Middle frontal gyrus (tissue), 1 donor: ENCODE measurements around the gene MAGI2.

Experiments
- DNase-seq: peaks from one replicate; pipeline ENCODE4 v3.0.0-alpha.2; 2015; ENCODE audit warnings: low spot score; ENCODE audit errors: extremely low spot score

Gene MAGI2

DNA sequence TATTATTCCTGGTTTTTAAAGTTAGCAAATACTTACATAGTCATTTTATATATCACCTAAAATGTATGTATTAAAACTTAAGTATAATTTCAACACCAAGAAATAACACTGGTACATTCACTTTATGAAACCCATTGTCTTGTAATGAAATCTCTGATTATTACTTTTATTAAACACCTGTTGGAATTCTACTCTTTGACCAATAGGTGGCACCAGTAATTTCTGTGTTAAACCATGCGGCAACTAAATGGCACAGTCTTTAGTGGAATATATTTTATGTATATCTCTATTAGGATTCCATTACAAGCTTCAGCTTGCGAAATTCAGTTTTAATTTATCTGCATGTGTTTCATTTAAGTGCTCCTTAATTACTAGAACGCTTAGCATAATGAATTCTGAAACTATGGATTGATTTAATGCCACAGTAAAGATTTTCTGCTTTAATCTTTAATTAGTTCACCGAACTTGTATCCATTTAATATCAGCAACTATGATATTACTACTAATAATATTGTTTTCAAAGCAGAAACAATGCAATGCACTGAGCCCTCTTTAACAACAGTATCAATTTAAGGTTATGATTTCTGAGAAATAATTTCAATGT, 181.3 kb downstream of the MAGI2 start:
- no peak for DNase-seq

- DNase-seq, result no peak
Measured at GRCh38 chr7:79268730-79269129, 184.7 kb downstream of the MAGI2 start.

- no peak for DNase-seq
Measured at GRCh38 chr7:79258826-79259225, 194.6 kb downstream of the MAGI2 start.

DNA sequence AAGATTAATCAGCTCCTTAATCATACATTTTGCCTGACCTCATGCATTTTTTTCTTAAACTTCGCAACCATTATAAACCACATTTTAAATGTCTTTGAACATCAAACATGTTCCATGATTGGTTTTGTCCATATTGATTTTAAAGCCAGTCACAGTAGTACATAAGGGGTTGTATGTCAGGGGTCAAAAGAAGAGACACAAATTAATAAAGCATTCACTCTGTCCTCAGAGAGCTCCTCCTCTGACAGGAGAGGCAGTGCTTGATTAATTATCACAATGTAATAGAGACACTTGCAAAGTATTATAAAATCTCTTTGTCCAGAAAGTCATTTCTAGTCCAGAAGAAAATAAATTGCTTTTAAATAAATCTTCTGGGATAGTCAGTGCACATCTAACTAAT, 195.5 kb downstream of the MAGI2 start:
- no peak for DNase-seq

DNA sequence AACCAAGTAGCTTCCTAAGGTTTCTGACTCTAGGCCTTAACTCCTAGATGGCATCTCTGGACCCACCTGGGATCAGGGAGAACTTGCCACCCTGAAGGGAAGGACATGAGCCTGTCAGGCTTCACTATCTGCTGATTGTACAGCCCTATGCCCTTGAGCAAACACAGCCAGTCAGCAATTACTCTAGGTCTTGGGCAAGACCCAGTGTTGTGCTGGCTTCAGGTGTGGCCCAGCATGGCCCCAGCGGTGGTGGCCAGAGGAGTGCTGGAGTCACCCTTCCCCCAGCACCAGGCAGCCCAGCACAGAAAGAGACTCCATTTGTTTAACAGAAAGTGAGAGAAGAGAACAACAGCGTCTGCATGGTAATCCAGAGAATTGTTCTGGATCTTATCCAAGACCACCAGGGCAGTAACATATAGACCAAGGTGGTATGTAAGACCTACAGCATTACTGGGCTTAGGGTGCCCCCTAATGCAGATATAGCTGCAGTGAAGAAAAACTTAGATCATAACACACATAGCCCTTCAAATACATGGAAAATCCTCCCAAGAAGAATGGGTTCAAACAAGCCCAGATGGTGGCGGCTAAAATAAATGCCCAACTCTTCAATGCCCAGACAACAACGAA, 207.7 kb downstream of the MAGI2 start:
- DNase-seq, result no peak

- DNase-seq, result no peak
Measured at GRCh38 chr7:79244482-79244881, 209.0 kb downstream of the MAGI2 start.

GRCh38 chr7:79241288-79242060, 212.0 kb downstream of the MAGI2 start:
- no peak for DNase-seq

DNA sequence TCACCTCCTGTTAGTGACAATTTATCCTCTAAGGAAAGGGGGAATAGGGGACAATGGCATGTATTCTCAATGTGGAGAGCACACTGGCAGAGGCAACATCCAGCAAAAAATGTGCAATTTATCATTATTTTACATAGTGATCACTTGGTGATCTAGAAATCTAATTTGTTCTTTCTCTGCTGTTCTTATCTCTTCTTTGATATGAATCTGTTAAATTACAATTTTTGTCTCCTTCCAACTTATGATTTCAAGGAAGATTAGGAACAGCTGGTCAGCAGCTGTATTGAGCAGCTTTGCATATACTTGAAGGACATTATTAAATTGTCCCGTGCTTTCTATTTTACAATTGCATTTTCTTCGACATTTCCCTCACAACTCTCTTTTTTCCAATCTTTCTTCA, 213.1 kb downstream of the MAGI2 start:
- no peak for DNase-seq

GRCh38 chr7:79236352-79237028, 217.0 kb downstream of the MAGI2 start:
- no peak for DNase-seq

GRCh38 chr7:79227044-79227443, 226.4 kb downstream of the MAGI2 start:
- DNase-seq, result no peak

DNA sequence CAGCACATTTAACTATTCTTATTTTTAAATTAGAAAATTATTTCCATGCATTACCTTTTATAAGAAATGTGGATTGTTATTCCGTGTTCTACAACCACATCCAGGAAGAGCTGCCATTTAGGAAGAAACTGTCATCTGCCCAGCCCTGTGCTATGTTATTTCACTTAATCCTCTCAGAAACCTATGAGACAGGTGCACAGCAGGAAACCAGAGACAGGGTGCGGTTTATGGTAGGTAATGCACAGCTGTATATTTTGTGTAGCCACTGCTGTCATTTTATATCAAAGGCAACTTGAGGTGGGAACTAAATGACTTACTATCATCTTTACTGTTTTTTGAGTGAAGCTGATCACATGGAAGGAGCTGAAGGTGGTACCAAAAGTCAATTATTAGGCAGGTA, 232.3 kb downstream of the MAGI2 start:
- DNase-seq, result no peak

DNA sequence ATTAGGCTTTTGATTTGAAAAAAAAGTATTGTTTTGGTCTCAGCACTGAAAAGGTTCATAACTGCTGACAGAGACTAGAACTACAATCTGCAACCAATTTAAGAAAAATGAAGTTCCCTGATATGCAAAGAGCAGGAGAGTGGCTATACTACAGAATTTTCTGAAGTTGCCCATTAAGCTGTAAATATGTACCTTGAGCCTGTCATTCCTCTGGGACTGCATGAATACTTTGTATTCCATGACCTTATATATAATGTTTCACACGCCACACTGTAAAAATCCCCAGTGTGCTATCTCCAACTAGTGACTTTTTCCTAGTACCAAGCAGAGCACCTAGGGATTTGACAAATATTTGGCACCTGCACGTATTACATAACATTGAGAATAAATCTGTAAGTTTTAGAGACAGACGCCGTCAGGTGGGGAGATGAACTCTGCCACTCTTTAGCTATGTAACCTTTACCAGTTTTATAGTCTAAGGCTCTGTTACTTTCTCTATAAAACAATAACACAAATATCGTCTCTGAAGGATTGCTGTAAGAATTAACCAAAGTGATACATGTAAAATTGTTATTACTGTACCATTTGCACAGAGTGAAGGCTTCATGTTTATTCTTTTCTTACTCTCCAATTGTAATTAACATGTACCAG, 235.4 kb downstream of the MAGI2 start:
- DNase-seq, result no peak

DNA sequence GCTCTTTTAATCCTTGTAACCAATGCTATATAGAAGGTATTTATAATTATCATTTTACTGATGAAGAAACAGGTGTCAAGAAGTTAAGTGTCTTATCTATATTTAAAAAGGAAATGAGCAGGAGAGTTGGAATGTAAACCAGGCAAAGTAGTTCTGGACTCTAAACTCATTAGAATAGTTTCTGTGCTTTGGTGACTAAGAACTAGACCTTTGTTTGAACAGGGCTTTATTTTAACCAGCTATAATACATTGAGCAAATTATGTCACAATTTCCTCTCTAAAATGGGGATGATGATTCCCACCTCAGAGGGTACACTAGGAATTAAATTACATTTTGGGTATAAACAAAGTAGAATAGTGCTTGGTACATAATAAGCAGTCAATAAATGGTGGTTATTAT, 236.0 kb downstream of the MAGI2 start:
- no peak for DNase-seq

GRCh38 chr7:79216236-79216635, 237.2 kb downstream of the MAGI2 start:
- no peak for DNase-seq

- no peak for DNase-seq
Measured at GRCh38 chr7:79212334-79212733, 241.1 kb downstream of the MAGI2 start.

DNA sequence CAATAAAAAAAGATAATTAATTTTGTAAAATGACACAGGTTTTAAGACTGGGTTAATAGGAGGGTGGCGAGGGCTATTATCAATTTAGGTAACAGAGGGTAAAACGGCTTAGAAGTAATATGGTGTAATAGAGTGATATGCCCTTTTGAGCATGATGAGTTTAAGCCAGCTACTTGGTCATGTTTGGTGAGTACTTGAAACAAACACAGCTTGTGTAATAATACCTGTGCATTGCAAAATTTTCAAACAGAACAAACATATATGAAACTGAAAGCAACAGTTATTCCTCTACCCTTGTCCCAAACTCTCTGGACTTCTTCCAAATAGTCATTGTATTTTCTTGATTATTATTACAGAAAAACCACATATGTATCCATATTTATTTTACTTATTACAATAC, 241.7 kb downstream of the MAGI2 start:
- no peak for DNase-seq

DNA sequence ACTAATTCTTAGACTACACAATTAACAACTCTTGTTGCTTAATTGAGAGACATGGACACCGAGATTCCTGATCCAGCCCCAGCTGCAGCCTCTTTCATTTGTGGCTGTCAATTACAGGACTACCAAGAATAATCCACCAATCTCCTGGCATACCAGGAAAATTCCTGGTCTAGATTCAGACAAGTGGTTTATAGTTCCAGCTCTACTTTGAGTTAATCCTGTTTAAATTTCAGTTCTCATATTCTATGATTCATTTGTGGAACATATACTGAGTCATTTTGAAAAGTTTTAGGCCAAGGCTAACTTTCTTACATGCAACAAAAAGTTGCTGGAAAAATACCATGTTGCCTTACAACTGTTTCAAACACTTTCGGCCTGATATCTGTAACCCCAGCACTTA, 253.5 kb downstream of the MAGI2 start:
- DNase-seq, result no peak

DNA sequence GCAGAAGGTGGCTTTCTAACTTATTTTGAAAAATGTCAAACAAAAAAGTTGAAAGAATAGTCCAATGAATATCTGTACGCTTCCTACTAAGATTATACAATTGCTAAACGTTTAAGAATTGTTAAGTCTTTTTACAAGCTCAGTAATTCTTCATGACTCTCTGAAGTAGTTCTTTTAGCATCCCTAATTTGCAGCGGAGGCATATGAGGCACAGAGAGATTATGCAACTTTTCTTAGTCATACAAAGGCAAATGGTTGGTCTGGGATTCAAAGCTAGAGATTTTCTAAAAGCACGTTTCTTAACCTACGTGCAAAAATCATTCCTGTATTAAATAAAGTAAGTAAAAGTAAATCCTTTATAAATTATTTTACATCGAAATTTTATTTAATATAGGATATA, 254.2 kb downstream of the MAGI2 start:
- no peak for DNase-seq

DNA sequence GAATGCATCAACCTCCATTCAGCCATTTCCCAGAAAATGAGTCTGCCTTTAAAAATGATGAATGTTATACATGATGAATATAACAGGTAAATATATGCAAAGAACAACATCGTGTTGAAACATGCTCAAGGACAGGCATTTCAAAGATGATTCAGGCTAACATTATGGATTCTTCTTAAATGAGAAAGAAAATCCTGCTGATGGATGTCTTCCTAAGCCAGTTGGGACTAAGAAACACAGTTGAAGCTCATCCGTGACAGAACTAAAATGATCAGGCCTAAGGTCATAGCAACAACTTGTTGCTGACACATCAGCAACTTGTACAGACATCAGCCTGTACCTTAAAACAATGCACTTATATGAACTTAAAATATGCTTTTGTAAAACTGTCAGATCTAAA, 267.9 kb downstream of the MAGI2 start:
- DNase-seq, result no peak

DNA sequence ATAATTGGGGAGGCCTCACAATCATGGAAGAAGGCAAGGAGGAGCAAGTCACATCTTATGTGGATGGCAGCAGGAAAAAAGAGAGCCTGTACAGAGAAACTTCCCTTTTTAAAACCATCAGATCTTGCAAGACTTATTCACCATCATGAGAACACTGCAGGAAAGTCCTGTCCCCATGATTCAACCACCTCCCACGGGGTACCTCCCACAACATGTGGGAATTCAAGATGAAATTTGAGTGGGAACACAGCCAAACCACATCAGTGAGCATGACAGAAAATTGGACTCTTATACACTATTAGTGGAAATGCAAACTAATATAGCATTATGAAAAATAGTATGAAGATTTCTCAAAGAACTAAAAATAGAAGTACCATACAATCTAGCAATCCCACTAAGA, 271.2 kb downstream of the MAGI2 start:
- no peak for DNase-seq

DNA sequence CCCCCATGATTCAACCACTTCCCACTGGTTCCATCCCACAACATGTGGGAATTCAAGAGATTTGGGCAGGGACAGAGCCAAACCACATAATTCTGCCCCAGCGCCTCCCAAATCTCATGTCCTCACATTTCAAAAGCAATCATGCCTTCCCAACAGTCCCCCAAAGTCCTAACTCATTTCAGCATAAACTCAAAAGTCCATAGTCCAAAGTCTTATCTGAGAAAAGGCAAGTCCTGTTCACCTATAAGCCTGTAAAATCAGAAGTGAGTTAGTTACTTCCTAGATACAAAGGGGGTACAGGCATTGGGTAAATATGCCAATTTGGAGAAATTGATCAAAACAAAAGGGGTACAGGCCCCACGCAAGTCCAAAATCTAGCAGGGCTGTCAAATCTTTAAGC, 272.9 kb downstream of the MAGI2 start:
- no peak for DNase-seq
